ENCODE data around the gene TAF11L13. TPM values are rescaled to one million over a fixed set of nuclear protein-coding genes. Genes with fewer than 3 reads are reported as not detected.

TAF11L13 gene
- total RNA-seq, 1 experiment from 2014 or later: 0.17 TPM

DNA sequence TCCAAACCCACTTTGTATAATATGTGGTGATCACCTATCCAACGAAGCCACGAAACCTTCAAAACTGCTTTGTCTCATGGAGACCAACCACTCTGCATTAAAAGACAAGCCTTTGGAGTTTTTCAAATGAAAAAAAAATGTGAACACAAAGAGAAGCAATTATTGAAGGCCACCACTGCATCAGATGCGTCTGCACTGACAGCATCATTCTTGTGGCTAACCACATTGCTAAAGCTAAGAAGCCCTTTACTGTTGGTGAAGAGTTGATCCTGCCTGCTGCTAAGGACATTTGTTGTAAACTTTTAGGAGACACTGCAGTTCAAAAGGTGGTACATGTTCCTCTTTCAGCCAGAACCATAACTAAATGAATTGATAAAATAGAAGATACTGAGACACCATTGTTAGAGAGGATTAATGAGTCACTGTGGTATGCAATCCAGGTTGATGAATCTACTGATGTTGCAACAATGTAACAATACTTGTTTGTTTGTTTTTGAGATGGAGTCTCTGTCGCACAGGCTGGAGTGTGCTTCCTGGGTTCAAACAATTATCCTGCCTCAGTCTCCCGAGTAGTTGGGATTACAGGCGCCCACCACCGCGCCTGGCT lies 47.8 kb downstream of the TAF11L13 start:
- peak; percentile 58 for DNase-seq (ENCODE audit: low read depth)

DNA sequence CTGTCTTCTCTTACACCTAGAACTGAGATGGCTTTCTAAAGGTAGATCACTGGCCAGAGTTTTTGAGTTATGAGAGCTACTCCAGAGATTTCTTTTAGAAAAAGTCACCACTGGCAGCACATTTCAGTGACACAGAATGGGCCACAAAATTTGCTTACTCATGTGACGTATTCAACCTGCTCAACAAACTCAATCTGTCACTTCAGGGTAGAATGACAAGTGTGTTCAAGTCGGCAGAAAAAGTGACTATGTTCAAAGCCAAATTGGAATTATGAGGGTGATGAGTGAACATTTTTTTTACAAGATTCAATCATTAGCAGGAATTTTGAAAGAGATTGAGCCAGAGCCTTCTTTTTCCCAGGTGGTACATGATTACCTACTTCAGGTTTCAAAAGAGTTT lies 48.8 kb downstream of the TAF11L13 start:
- DNase-seq (ENCODE audit: low read depth): no peak

Other genes with a start within 250 kb of the TAF11L13 start
- gene TAF11L2, start 133.9 kb upstream of the TAF11L13 start, total RNA-seq (2014; rRNA removed; shearing (Covaris generic)): not detected in 2 replicates
- gene TAF11L3, start 113.7 kb upstream of the TAF11L13 start, total RNA-seq (2014; rRNA removed; shearing (Covaris generic)): not detected in 2 replicates
- not detected in 2 replicates for gene TAF11L4, start 110.3 kb upstream of the TAF11L13 start, total RNA-seq (2014; rRNA removed; shearing (Covaris generic))
- not detected in 2 replicates for gene TAF11L5, start 106.9 kb upstream of the TAF11L13 start, total RNA-seq (2014; rRNA removed; shearing (Covaris generic))
- gene TAF11L6, start 103.4 kb upstream of the TAF11L13 start, total RNA-seq (2014; rRNA removed; shearing (Covaris generic)): not detected in 2 replicates
- not detected in 2 replicates for gene TAF11L7, start 46.3 kb upstream of the TAF11L13 start, total RNA-seq (2014; rRNA removed; shearing (Covaris generic))
- not detected in 2 replicates for gene TAF11L8, start 41.1 kb upstream of the TAF11L13 start, total RNA-seq (2014; rRNA removed; shearing (Covaris generic))
- gene TAF11L9, start 37.7 kb upstream of the TAF11L13 start, total RNA-seq (2014; rRNA removed; shearing (Covaris generic)): not detected in 2 replicates
- not detected in 2 replicates for gene TAF11L10, start 34.3 kb upstream of the TAF11L13 start, total RNA-seq (2014; rRNA removed; shearing (Covaris generic))
- gene TAF11L11, start 27.9 kb upstream of the TAF11L13 start, total RNA-seq (2014; rRNA removed; shearing (Covaris generic)): not detected in 2 replicates
- gene TAF11L12, start 21.7 kb upstream of the TAF11L13 start, total RNA-seq (2014; rRNA removed; shearing (Covaris generic)): not detected in 2 replicates
- gene TAF11L14, start 2.4 kb downstream of the TAF11L13 start, total RNA-seq (2014; rRNA removed; shearing (Covaris generic)): not detected in 2 replicates